Neuronal stem cell (in vitro differentiated cells): ENCODE data around the gene GRIP2.

ENCODE experiments used
- DNase-seq: peaks from one replicate; pipeline ENCODE4 v3.0.0-alpha.2; 2013; ENCODE audit warnings: low spot score
- H2AFZ ChIP-seq: one replicate; pipeline ENCODE4 v1.6.1; 2013; ENCODE audit warnings: mild to moderate bottlenecking, low read length, inconsistent platforms
- H2AK5ac ChIP-seq: 2 replicates; pipeline ENCODE4 v1.6.1; 2013; ENCODE audit warnings: low read depth, mild to moderate bottlenecking, inconsistent platforms, low read length, moderate library complexity, mixed read lengths
- H2BK120ac ChIP-seq: 2 replicates; pipeline ENCODE4 v1.6.1; 2013; ENCODE audit warnings: low read depth, mild to moderate bottlenecking, inconsistent platforms, low read length, moderate library complexity, mixed read lengths
- H2BK12ac ChIP-seq: one replicate; pipeline ENCODE4 v1.6.1; 2013; ENCODE audit warnings: low read length, inconsistent platforms
- H2BK15ac ChIP-seq: 2 replicates; pipeline ENCODE4 v1.6.1; 2013; ENCODE audit warnings: mild to moderate bottlenecking, low read length, inconsistent platforms, mixed read lengths
- H2BK5ac ChIP-seq: one replicate; pipeline ENCODE4 v1.6.1; 2013; ENCODE audit warnings: inconsistent platforms, mild to moderate bottlenecking, low read length, moderate library complexity
- H3K14ac ChIP-seq: one replicate; pipeline ENCODE4 v1.6.1; 2013; ENCODE audit warnings: low read length, inconsistent platforms
- H3K18ac ChIP-seq: 2 replicates; pipeline ENCODE4 v1.6.1; 2013; ENCODE audit warnings: low read length, inconsistent platforms
- H3K23ac ChIP-seq: 2 replicates; pipeline ENCODE4 v1.6.1; 2013; ENCODE audit warnings: low read depth, mild to moderate bottlenecking, mixed read lengths, low read length, inconsistent platforms; ENCODE audit not compliant: poor library complexity
- H3K27ac ChIP-seq: replicated peaks from 3 replicates; pipeline ENCODE4 v1.5.1; 2013; ENCODE audit warnings: low read length, inconsistent platforms
- H3K27me3 ChIP-seq, 3 experiments: 2 replicates each; pipeline ENCODE4 v1.6.1; 2013; ENCODE audit warnings: low read length in 3 of 3, mild to moderate bottlenecking in 2 of 3, inconsistent platforms in 1 of 3, low read depth in 1 of 3, mixed read lengths in 1 of 3, moderate library complexity in 1 of 3; ENCODE audit not compliant: control insufficient read depth in 3 of 3, insufficient read depth in 3 of 3
- H3K36me3 ChIP-seq, 2 donors: replicated peaks in 1 of 2; 2 replicates each; pipeline ENCODE4 v1.6.1; 2013; ENCODE audit warnings: low read length in 2 of 2; ENCODE audit not compliant: control insufficient read depth in 2 of 2, insufficient read depth in 2 of 2
- H3K4ac ChIP-seq: 2 replicates; pipeline ENCODE4 v1.6.1; 2013; ENCODE audit warnings: inconsistent platforms, mild to moderate bottlenecking, low read length, moderate library complexity
- H3K4me1 ChIP-seq, 2 donors: 1 replicate in 1 of 2; 2 replicates in 1 of 2; pipeline ENCODE4 v1.6.1; 2013; ENCODE audit warnings: low read length in 2 of 2, low read depth in 1 of 2; ENCODE audit not compliant: control insufficient read depth in 2 of 2, insufficient read depth in 1 of 2
- H3K4me2 ChIP-seq: one replicate; pipeline ENCODE4 v1.6.1; 2013; ENCODE audit warnings: mild to moderate bottlenecking, low read length, inconsistent platforms; ENCODE audit not compliant: insufficient read depth, poor library complexity, severe bottlenecking
- H3K4me3 ChIP-seq, 2 donors: 2 replicates each; pipeline ENCODE4 v1.5.1; 2013; ENCODE audit warnings: low read length in 2 of 2, mild to moderate bottlenecking in 2 of 2, inconsistent platforms in 1 of 2, moderate library complexity in 1 of 2
- H3K79me1 ChIP-seq: one replicate; pipeline ENCODE4 v1.6.1; 2013; ENCODE audit warnings: low read depth, mild to moderate bottlenecking, inconsistent platforms, low read length, moderate library complexity
- H3K9ac ChIP-seq: one replicate; pipeline ENCODE4 v1.6.1; 2013; ENCODE audit warnings: mild to moderate bottlenecking, low read depth, low read length, inconsistent platforms; ENCODE audit not compliant: poor library complexity
- H3K9me3 ChIP-seq, 2 donors: replicated peaks in 1 of 2; 2 replicates each; pipeline versions ENCODE3 to v1.6.1; 2013; ENCODE audit warnings: low read length in 2 of 2, mild to moderate bottlenecking in 2 of 2, inconsistent platforms in 1 of 2, low read depth in 1 of 2, mixed read lengths in 1 of 2, moderate library complexity in 1 of 2; ENCODE audit not compliant: control insufficient read depth in 2 of 2, insufficient read depth in 1 of 2
- H4K8ac ChIP-seq: one replicate; pipeline ENCODE4 v1.6.1; 2013; ENCODE audit warnings: low read depth, mild to moderate bottlenecking, inconsistent platforms, low read length, moderate library complexity
- H4K91ac ChIP-seq: one replicate; pipeline ENCODE4 v1.6.1; 2013; ENCODE audit warnings: low read length, low read depth, mild to moderate bottlenecking, inconsistent platforms; ENCODE audit not compliant: poor library complexity
- WGBS, 2 donors: extraction: QIAGEN DNeasy Blood & Tissue Kit; methylation state at CpG; one replicate each; pipeline ENCODE4 v1.1.7; 2013; ENCODE audit warnings: missing lambda C conversion rate in 2 of 2, mixed read lengths in 1 of 2; ENCODE audit not compliant: insufficient read length in 2 of 2, insufficient replicate concordance in 1 of 2; ENCODE audit errors: extremely low coverage in 2 of 2; 5-methylcytosine and 5-hydroxymethylcytosine counted together

The GRIP2 gene

GRCh38 chr3:14503033-14503705 is 37.0 kb downstream of the GRIP2 start:
- WGBS, 2 donors: no CpG with 5 or more reads among the region's 12 CpGs
- peak overlapping the region in 1 of 2 donors; percentile 16 for H3K4me3 ChIP-seq
- H3K36me3 ChIP-seq: peaks cover 0 to 3% of the 10 kb centered on the region in 2 donors
- peak overlapping the region; percentile 35 for H3K9ac ChIP-seq
- no peaks in the 10 kb centered on the region for H3K4me1 ChIP-seq
- no peak overlapping the region for H4K91ac ChIP-seq
- H3K27ac ChIP-seq: no peak overlapping the region
- no peaks in the 10 kb centered on the region for H3K79me1 ChIP-seq
- DNase-seq: no peak
- no peak overlapping the region for H2BK120ac ChIP-seq
- H3K27me3 ChIP-seq: peaks cover 0 to 4% (median 0%) of the 10 kb centered on the region in 3 experiments
- no peak overlapping the region for H2BK5ac ChIP-seq
- peaks cover 7 to 8% of the 10 kb centered on the region in 2 donors for H3K9me3 ChIP-seq
- no peak overlapping the region for H3K4me2 ChIP-seq
- H3K14ac ChIP-seq: peak overlapping the region; percentile 42
- no peak overlapping the region for H2BK15ac ChIP-seq
- peak overlapping the region; percentile 62 for H3K23ac ChIP-seq
- no peak overlapping the region for H2AFZ ChIP-seq
- H3K18ac ChIP-seq: no peak overlapping the region
- no peak overlapping the region for H2BK12ac ChIP-seq
- H3K4ac ChIP-seq: no peak overlapping the region
- H4K8ac ChIP-seq: no peak overlapping the region
- H2AK5ac ChIP-seq: no peak overlapping the region

- no peak overlapping the region for H2AK5ac ChIP-seq
- H3K36me3 ChIP-seq: peaks cover 0 to 3% of the 10 kb centered on the region in 2 donors
- H3K4me2 ChIP-seq: no peak overlapping the region
- no peak overlapping the region for H3K4ac ChIP-seq
- no peak overlapping the region for H3K27ac ChIP-seq
- no peak for DNase-seq
- H2BK120ac ChIP-seq: no peak overlapping the region
- no peaks in the 10 kb centered on the region for H3K79me1 ChIP-seq
- H3K9me3 ChIP-seq: peaks cover 7 to 8% of the 10 kb centered on the region in 2 donors
- no peak overlapping the region for H3K23ac ChIP-seq
- H3K4me3 ChIP-seq: no peak overlapping the region
- no peak overlapping the region for H4K91ac ChIP-seq
- H4K8ac ChIP-seq: no peak overlapping the region
- H2BK5ac ChIP-seq: no peak overlapping the region
- H3K27me3 ChIP-seq: peaks cover 0 to 4% (median 0%) of the 10 kb centered on the region in 3 experiments
- H2BK12ac ChIP-seq: no peak overlapping the region
- no peaks in the 10 kb centered on the region for H3K4me1 ChIP-seq
- no peak overlapping the region for H3K14ac ChIP-seq
- H3K9ac ChIP-seq: no peak overlapping the region
- no peak overlapping the region for H3K18ac ChIP-seq
- H2AFZ ChIP-seq: no peak overlapping the region
- no peak overlapping the region for H2BK15ac ChIP-seq
Measured at GRCh38 chr3:14502472-14502871, 37.7 kb downstream of the GRIP2 start.

- H2BK12ac ChIP-seq: no peak overlapping the region
- H3K4me1 ChIP-seq: peaks cover 0 to 3% of the 10 kb centered on the region in 2 donors
- H3K14ac ChIP-seq: no peak overlapping the region
- H4K91ac ChIP-seq: no peak overlapping the region
- H3K4ac ChIP-seq: no peak overlapping the region
- no peak overlapping the region for H3K18ac ChIP-seq
- H2BK5ac ChIP-seq: no peak overlapping the region
- H3K9ac ChIP-seq: no peak overlapping the region
- H2AFZ ChIP-seq: no peak overlapping the region
- no peak overlapping the region for H4K8ac ChIP-seq
- H3K23ac ChIP-seq: no peak overlapping the region
- no peak overlapping the region for H3K4me2 ChIP-seq
- H3K27me3 ChIP-seq: peaks cover 0 to 2% (median 0%) of the 10 kb centered on the region in 3 experiments
- no peak overlapping the region for H2AK5ac ChIP-seq
- peaks cover 2% of the 10 kb centered on the region in 2 donors for H3K9me3 ChIP-seq
- no peak overlapping the region for H3K27ac ChIP-seq
- no peaks in the 10 kb centered on the region for H3K79me1 ChIP-seq
- no peak overlapping the region for H2BK120ac ChIP-seq
- no peak overlapping the region for H3K4me3 ChIP-seq
- WGBS, 2 donors: no CpG with 5 or more reads among the region's 10 CpGs
- no peak overlapping the region for H2BK15ac ChIP-seq
- no peak for DNase-seq
- H3K36me3 ChIP-seq: no peaks in the 10 kb centered on the region
Measured at GRCh38 chr3:14497321-14497720, 42.8 kb downstream of the GRIP2 start.

- no CpG with 5 or more reads among the region's 9 CpGs for WGBS, 2 donors
- H4K91ac ChIP-seq: no peak overlapping the region
- H4K8ac ChIP-seq: no peak overlapping the region
- H2BK15ac ChIP-seq: no peak overlapping the region
- peak overlapping the region; percentile 90 for H3K14ac ChIP-seq
- H3K23ac ChIP-seq: no peak overlapping the region
- peak overlapping the region; percentile 44 for H2BK5ac ChIP-seq
- peaks cover 0 to 3% of the 10 kb centered on the region in 2 donors for H3K4me1 ChIP-seq
- DNase-seq: no peak
- H3K9ac ChIP-seq: peak overlapping the region; percentile 50
- no peaks in the 10 kb centered on the region for H3K79me1 ChIP-seq
- H2AK5ac ChIP-seq: peak overlapping the region; percentile 56
- H3K4me3 ChIP-seq: no peak overlapping the region
- H3K36me3 ChIP-seq: peaks cover 0 to 3% of the 10 kb centered on the region in 2 donors
- peak overlapping the region; percentile 56 for H3K18ac ChIP-seq
- no peak overlapping the region for H2BK12ac ChIP-seq
- H3K4me2 ChIP-seq: no peak overlapping the region
- H3K4ac ChIP-seq: no peak overlapping the region
- H3K9me3 ChIP-seq: peaks cover 0 to 2% of the 10 kb centered on the region in 2 donors
- H2AFZ ChIP-seq: no peak overlapping the region
- H3K27me3 ChIP-seq: peaks cover 0 to 2% (median 0%) of the 10 kb centered on the region in 3 experiments
- no peak overlapping the region for H2BK120ac ChIP-seq
- H3K27ac ChIP-seq: no peak overlapping the region
Measured at GRCh38 chr3:14496351-14496750, 43.8 kb downstream of the GRIP2 start.
